ENCODE measurements around the gene ERC2.

GRCh38 chr3:55721716-55722484, 746.4 kb downstream of the ERC2 start:
- no peak for TF ChIP-seq CTCF (IDR thresholded peaks at IDR 0.05; ENCODE audit: low read depth, low read length)
- no peak for TF ChIP-seq POLR2A (IDR thresholded peaks at IDR 0.05; ENCODE audit: extremely low read depth, insufficient read length)
- no peak for TF ChIP-seq MAX (IDR thresholded peaks at IDR 0.05; ENCODE audit: low read depth, low read length)
- TF ChIP-seq MYC (IDR thresholded peaks at IDR 0.05; ENCODE audit: low read depth, low read length) = no peak

Data from NB4 (cell line).